ENCODE results near the gene UGT3A1. TPM values are rescaled to one million over a fixed set of nuclear protein-coding genes. Genes with fewer than 3 reads are reported as not detected.

The UGT3A1 gene
- total RNA-seq, 2 experiments from 2014 or later, result not detected

- H3K36me3 Mint-ChIP-seq (ENCODE audit: low read depth), result no peaks in the 10 kb centered on the region
- peak; percentile 95 for DNase-seq
- H3K27ac Mint-ChIP-seq, result peak overlapping the region; percentile 87
- CTCF ChIA-PET, result interaction anchor here (0.6 to 8.1 kb wide), 49 partner anchors 11 to 836 kb away, joined by 3 to 146 read pairs (median 6); partner anchors contain the start of genes CAPSL, IL7R and SPEF2
- H3K4me1 Mint-ChIP-seq (ENCODE audit: low read depth), result peaks cover 51% of the 10 kb centered on the region
- intact Hi-C loops (cut with micrococcal nuclease), result loop anchor here (1.0 to 5.0 kb wide), 20 partner anchors 21 to 1428 kb away; partner anchors contain the start of genes BRIX1 and RAD1
- peak overlapping the region; percentile 78 for H3K4me3 Mint-ChIP-seq
- H3K27me3 Mint-ChIP-seq (ENCODE audit: low read depth), result peaks cover 1% of the 10 kb centered on the region
- peaks cover 4% of the 10 kb centered on the region for H3K9me3 Mint-ChIP-seq
These were observed 66.1 kb downstream of the UGT3A1 start for GRCh38 chr5:35924950-35925722.

DNA sequence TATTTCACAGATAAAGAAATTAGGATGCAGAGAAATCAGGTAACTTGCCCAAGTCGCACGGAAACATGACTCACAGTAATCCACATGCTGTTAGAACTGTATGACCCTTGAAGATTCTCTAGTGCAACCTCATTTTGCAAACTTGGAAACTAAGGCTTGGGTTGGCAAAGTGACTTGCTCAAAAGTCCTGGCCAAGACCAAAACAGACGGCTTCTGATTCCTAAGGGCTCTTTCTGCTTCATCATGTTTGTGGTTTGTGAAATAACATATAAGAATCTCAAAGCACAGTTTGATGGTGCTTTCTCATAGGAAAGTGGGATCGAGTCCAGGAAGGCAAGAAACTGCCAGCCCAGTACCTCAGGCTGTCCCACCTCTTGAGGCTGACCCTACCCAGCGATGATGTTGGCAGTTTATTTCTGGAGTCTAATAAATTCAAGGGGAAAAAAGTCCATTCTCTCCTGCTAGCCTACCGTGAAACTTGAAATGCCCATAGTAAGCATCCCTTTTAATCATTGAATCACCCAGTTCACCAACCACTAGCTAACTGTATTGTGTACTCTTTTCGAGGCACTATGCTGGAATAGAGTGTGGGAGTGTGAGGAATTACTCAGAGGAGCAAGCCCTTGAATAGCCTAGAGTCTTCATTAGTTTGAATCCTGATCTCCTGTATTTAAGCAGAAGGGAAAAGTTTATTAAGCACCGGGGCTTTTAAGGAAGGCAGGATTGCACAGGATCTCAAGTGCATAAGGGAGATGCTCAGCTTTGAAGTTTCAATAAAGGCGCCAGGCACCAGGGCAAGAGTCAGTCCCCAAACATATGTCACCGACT, 66.9 kb downstream of the UGT3A1 start:
- Mint-ChIP-seq H3K36me3 (ENCODE audit: low read depth) (peaks cover 4% of the 10 kb centered on the region), H3K4me1 (ENCODE audit: low read depth) (peaks cover 56% of the 10 kb centered on the region), H3K9me3 (peaks cover 11% of the 10 kb centered on the region), H3K27ac (peak overlapping the region; percentile 87), H3K27me3 (ENCODE audit: low read depth) (peaks cover 1% of the 10 kb centered on the region), H3K4me3 (peak overlapping the region; percentile 78)
- intact Hi-C loops (cut with micrococcal nuclease), result loop anchor here (1.0 to 2.0 kb wide), 13 partner anchors 20 to 1010 kb away; partner anchors contain the start of genes BRIX1 and RAD1
- CTCF ChIA-PET, result interaction anchor here (0.7 to 8.1 kb wide), 39 partner anchors 11 to 1606 kb away, joined by 3 to 146 read pairs (median 6); partner anchors contain the start of genes IL7R and SPEF2
- DNase-seq, result peak; percentile 56

GRCh38 chr5:35922468-35922867, 68.7 kb downstream of the UGT3A1 start:
- H3K36me3 Mint-ChIP-seq (ENCODE audit: low read depth), result peaks cover 6% of the 10 kb centered on the region
- peak overlapping the region; percentile 2 for H3K27ac Mint-ChIP-seq
- peak; percentile 12 for DNase-seq
- CTCF ChIA-PET, result interaction anchor here (0.7 to 8.1 kb wide), 10 partner anchors 15 to 270 kb away, joined by 3 to 146 read pairs (median 4); no protein-coding TSS in a partner anchor
- no peak overlapping the region for H3K4me3 Mint-ChIP-seq
- H3K27me3 Mint-ChIP-seq (ENCODE audit: low read depth), result peaks cover 1% of the 10 kb centered on the region
- H3K4me1 Mint-ChIP-seq (ENCODE audit: low read depth), result peaks cover 66% of the 10 kb centered on the region
- intact Hi-C loops (cut with micrococcal nuclease), result no loop called here
- H3K9me3 Mint-ChIP-seq, result peaks cover 16% of the 10 kb centered on the region

GRCh38 chr5:35921930-35922329, 69.3 kb downstream of the UGT3A1 start:
- CTCF ChIA-PET, result interaction anchor here (0.7 to 8.1 kb wide), 11 partner anchors 18 to 499 kb away, joined by 3 to 146 read pairs (median 4); no protein-coding TSS in a partner anchor
- Mint-ChIP-seq H3K9me3 (peaks cover 16% of the 10 kb centered on the region), H3K27me3 (ENCODE audit: low read depth) (peaks cover 1% of the 10 kb centered on the region), H3K4me3 (no peak overlapping the region), H3K36me3 (ENCODE audit: low read depth) (peaks cover 6% of the 10 kb centered on the region), H3K4me1 (ENCODE audit: low read depth) (peaks cover 66% of the 10 kb centered on the region), H3K27ac (no peak overlapping the region)
- DNase-seq, result peak; percentile 57
- intact Hi-C loops (cut with micrococcal nuclease), result no loop called here

DNA sequence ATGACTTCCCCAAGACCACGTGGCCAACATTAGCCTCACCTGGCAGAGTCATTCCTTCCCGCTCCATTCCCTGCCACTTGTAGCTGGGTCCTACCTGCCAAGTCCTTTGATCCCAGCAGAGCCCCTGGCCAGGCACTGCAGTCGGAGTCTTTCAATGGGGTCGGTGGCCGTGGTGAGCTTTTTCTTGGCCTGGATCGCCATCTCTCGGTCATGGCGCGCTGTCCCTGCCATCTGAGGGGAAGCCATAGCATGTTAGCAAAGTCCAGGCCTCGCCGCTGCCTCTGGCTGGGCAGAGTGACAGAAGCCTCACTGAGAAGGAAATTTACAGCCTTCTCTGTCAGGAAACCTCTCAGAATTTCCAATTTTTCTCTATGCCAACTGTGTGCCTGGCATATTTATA, 70.3 kb downstream of the UGT3A1 start:
- H3K36me3 Mint-ChIP-seq (ENCODE audit: low read depth), result peaks cover 11% of the 10 kb centered on the region
- peaks cover 59% of the 10 kb centered on the region for H3K4me1 Mint-ChIP-seq (ENCODE audit: low read depth)
- intact Hi-C loops (cut with micrococcal nuclease), result no loop called here
- DNase-seq, result peak; percentile 13
- no peak overlapping the region for H3K27ac Mint-ChIP-seq
- CTCF ChIA-PET, result interaction anchor here (0.6 to 8.1 kb wide), 6 partner anchors 16 to 270 kb away, joined by 3 to 109 read pairs (median 4); no protein-coding TSS in a partner anchor
- no peaks in the 10 kb centered on the region for H3K27me3 Mint-ChIP-seq (ENCODE audit: low read depth)
- H3K4me3 Mint-ChIP-seq, result no peak overlapping the region
- H3K9me3 Mint-ChIP-seq, result peaks cover 22% of the 10 kb centered on the region

GRCh38 chr5:35919191-35919590, 72.0 kb downstream of the UGT3A1 start:
- Mint-ChIP-seq H3K4me1 (ENCODE audit: low read depth) (peaks cover 45% of the 10 kb centered on the region), H3K27ac (peak overlapping the region; percentile 46), H3K36me3 (ENCODE audit: low read depth) (peaks cover 11% of the 10 kb centered on the region), H3K27me3 (ENCODE audit: low read depth) (no peaks in the 10 kb centered on the region), H3K4me3 (no peak overlapping the region), H3K9me3 (peaks cover 28% of the 10 kb centered on the region)
- intact Hi-C loops (cut with micrococcal nuclease), result loop anchor here (1.0 kb wide), 2 partner anchors 10 to 15 kb away; no protein-coding TSS in a partner anchor
- DNase-seq, result peak; percentile 54
- CTCF ChIA-PET, result interaction anchor here (0.6 to 1.5 kb wide), 2 partner anchors 13 to 268 kb away, joined by 3 to 6 read pairs; no protein-coding TSS in a partner anchor

- peaks cover 38% of the 10 kb centered on the region for H3K4me1 Mint-ChIP-seq (ENCODE audit: low read depth)
- CTCF ChIA-PET, result interaction anchor here (0.7 to 2.9 kb wide), 6 partner anchors 11 to 258 kb away, joined by 3 to 17 read pairs (median 4); no protein-coding TSS in a partner anchor
- H3K27me3 Mint-ChIP-seq (ENCODE audit: low read depth), result no peaks in the 10 kb centered on the region
- peak; percentile 47 for DNase-seq
- H3K9me3 Mint-ChIP-seq, result peaks cover 8% of the 10 kb centered on the region
- intact Hi-C loops (cut with micrococcal nuclease), result loop anchor here (1.0 to 10.0 kb wide), 2 partner anchors 10 to 966 kb away; partner anchors contain the start of gene NIPBL
- no peaks in the 10 kb centered on the region for H3K36me3 Mint-ChIP-seq (ENCODE audit: low read depth)
- no peak overlapping the region for H3K4me3 Mint-ChIP-seq
- peak overlapping the region; percentile 72 for H3K27ac Mint-ChIP-seq
These were observed 82.4 kb downstream of the UGT3A1 start for GRCh38 chr5:35908814-35909213.

- CTCF ChIA-PET, result interaction anchor here (0.6 to 2.9 kb wide), 9 partner anchors 10 to 298 kb away, joined by 3 to 17 read pairs (median 3); no protein-coding TSS in a partner anchor
- intact Hi-C loops (cut with micrococcal nuclease), result loop anchor here (10.0 kb wide), 1 partner anchor 967 kb away; the partner anchor contains the start of gene NIPBL
- peak overlapping the region; percentile 72 for H3K27ac Mint-ChIP-seq
These were observed 83.0 kb downstream of the UGT3A1 start for GRCh38 chr5:35908228-35908627.

GRCh38 chr5:35904443-35905132, 86.6 kb downstream of the UGT3A1 start:
- CTCF ChIA-PET, result interaction anchor here (1.0 to 1.9 kb wide), 6 partner anchors 16 to 287 kb away, joined by 3 to 7 read pairs (median 4); partner anchors contain the start of gene SPEF2
- DNase-seq, result peak; percentile 77
- H3K9me3 Mint-ChIP-seq, result no peaks in the 10 kb centered on the region
- intact Hi-C loops (cut with micrococcal nuclease), result loop anchor here (1.0 to 10.0 kb wide), 15 partner anchors 15 to 970 kb away; partner anchors contain the start of genes IL7R, LMBRD2, NADK2 and NIPBL
- peaks cover 80% of the 10 kb centered on the region for H3K4me1 Mint-ChIP-seq (ENCODE audit: low read depth)
- H3K27ac Mint-ChIP-seq, result peak overlapping the region; percentile 87
- H3K36me3 Mint-ChIP-seq (ENCODE audit: low read depth), result no peaks in the 10 kb centered on the region
- peak overlapping the region; percentile 2 for H3K4me3 Mint-ChIP-seq
- H3K27me3 Mint-ChIP-seq (ENCODE audit: low read depth), result no peaks in the 10 kb centered on the region

More at GRCh38 chr5:35908228-35908627, 83.0 kb downstream of the UGT3A1 start:
- no peak overlapping the region for H3K4me3 Mint-ChIP-seq
- peaks cover 7% of the 10 kb centered on the region for H3K9me3 Mint-ChIP-seq
- no peaks in the 10 kb centered on the region for H3K36me3 Mint-ChIP-seq (ENCODE audit: low read depth)
- DNase-seq, result no peak
- H3K4me1 Mint-ChIP-seq (ENCODE audit: low read depth), result peaks cover 43% of the 10 kb centered on the region
- no peaks in the 10 kb centered on the region for H3K27me3 Mint-ChIP-seq (ENCODE audit: low read depth)

GRCh38 chr5:35903631-35904203, 87.5 kb downstream of the UGT3A1 start:
- Mint-ChIP-seq H3K27ac (peak overlapping the region; percentile 87), H3K4me1 (ENCODE audit: low read depth) (peaks cover 84% of the 10 kb centered on the region), H3K9me3 (no peaks in the 10 kb centered on the region), H3K36me3 (ENCODE audit: low read depth) (no peaks in the 10 kb centered on the region), H3K4me3 (no peak overlapping the region), H3K27me3 (ENCODE audit: low read depth) (no peaks in the 10 kb centered on the region)
- peak; percentile 41 for DNase-seq
- intact Hi-C loops (cut with micrococcal nuclease), result loop anchor here (1.0 to 10.0 kb wide), 15 partner anchors 16 to 971 kb away; partner anchors contain the start of genes IL7R, LMBRD2, NADK2 and NIPBL
- CTCF ChIA-PET, result interaction anchor here (0.6 to 2.1 kb wide), 8 partner anchors 19 to 286 kb away, joined by 3 to 13 read pairs (median 5); partner anchors contain the start of gene SPEF2

Measured in activated naive CD4-positive, alpha-beta T cell treated with anti-CD3 and anti-CD28 coated beads for 36 hours (primary cell).